Ovary (tissue), 3 donors: ENCODE results near the gene PPL.

ENCODE experiments used
- POLR2A ChIP-seq: fragments of 450-650 bp; IDR thresholded peaks from one replicate; pipeline ENCODE4 v1.6.1; 2017; ENCODE audit warnings: antibody characterized with exemption, mild to moderate bottlenecking, moderate library complexity
- TF ChIP-seq, protein P1 (sequence below), 3 donors: fragments of 450-650 bp in 2 of 3; fragments of 200-600 bp in 1 of 3; IDR thresholded peaks; one replicate each; pipeline versions ENCODE4 v1.5.1 to v1.8.0; 2016 to 2022; ENCODE audit warnings: antibody characterized with exemption in 3 of 3, mild to moderate bottlenecking in 1 of 3
- donor health status: DM: no; HTN: no; CAD: no.

GRCh38 chr16:4933871-4934395 is 3.0 kb downstream of the PPL start:
- TF ChIP-seq, protein P1, sequence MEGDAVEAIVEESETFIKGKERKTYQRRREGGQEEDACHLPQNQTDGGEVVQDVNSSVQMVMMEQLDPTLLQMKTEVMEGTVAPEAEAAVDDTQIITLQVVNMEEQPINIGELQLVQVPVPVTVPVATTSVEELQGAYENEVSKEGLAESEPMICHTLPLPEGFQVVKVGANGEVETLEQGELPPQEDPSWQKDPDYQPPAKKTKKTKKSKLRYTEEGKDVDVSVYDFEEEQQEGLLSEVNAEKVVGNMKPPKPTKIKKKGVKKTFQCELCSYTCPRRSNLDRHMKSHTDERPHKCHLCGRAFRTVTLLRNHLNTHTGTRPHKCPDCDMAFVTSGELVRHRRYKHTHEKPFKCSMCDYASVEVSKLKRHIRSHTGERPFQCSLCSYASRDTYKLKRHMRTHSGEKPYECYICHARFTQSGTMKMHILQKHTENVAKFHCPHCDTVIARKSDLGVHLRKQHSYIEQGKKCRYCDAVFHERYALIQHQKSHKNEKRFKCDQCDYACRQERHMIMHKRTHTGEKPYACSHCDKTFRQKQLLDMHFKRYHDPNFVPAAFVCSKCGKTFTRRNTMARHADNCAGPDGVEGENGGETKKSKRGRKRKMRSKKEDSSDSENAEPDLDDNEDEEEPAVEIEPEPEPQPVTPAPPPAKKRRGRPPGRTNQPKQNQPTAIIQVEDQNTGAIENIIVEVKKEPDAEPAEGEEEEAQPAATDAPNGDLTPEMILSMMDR (IDR thresholded peaks at IDR 0.05): no peak
- TF ChIP-seq POLR2A: no peak
